Osteocyte (in vitro differentiated cells): ENCODE measurements around the gene HBA2. TPM values are rescaled to one million over a fixed set of nuclear protein-coding genes. Genes with fewer than 3 reads are reported as not detected.
"Not testable (repeated sequence)": the region's sequence is repeated elsewhere in the genome, so short reads cannot be mapped to it uniquely, and the experiment has no call there.

ENCODE experiments used
- DNase-seq: peaks from one replicate; pipeline ENCODE4 v3.0.0; 2021; ENCODE audit warnings: mixed read lengths; ENCODE audit not compliant: unreplicated experiment; ENCODE audit errors: extremely low spot score
- H3K27ac Mint-ChIP-seq: one replicate; pipeline ENCODE4 v1.8.0; 2021; ENCODE audit warnings: mild to moderate bottlenecking, mixed read lengths; ENCODE audit not compliant: unreplicated experiment
- H3K27me3 Mint-ChIP-seq: one replicate; pipeline ENCODE4 v1.8.0; 2021; ENCODE audit warnings: mixed read lengths; ENCODE audit not compliant: unreplicated experiment
- H3K36me3 Mint-ChIP-seq: one replicate; pipeline ENCODE4 v1.8.0; 2021; ENCODE audit warnings: mixed read lengths; ENCODE audit not compliant: unreplicated experiment
- H3K4me1 Mint-ChIP-seq: one replicate; pipeline ENCODE4 v1.8.0; 2021; ENCODE audit warnings: mixed read lengths; ENCODE audit not compliant: unreplicated experiment
- H3K4me3 Mint-ChIP-seq: one replicate; pipeline ENCODE4 v1.8.0; 2021; ENCODE audit warnings: mild to moderate bottlenecking, moderate library complexity, mixed read lengths; ENCODE audit not compliant: unreplicated experiment
- H3K9me3 Mint-ChIP-seq: one replicate; pipeline ENCODE4 v1.8.0; 2021; ENCODE audit warnings: mixed read lengths; ENCODE audit not compliant: unreplicated experiment
- total RNA-seq: library from RNA; stranded (reverse); gene quantifications from 2 replicates; pipeline ENCODE4 v1.2.1, GENCODE V29; 2021
- TF ChIP-seq, protein P1 (sequence below): fragments of 200-600 bp; sonication (generic); IDR thresholded peaks from 2 replicates; pipeline ENCODE4 v1.5.0; 2021; ENCODE audit warnings: antibody characterized with exemption, mild to moderate bottlenecking, moderate library complexity

HBA2 gene
- total RNA-seq, 1 donor from 2014 or later: not detected

DNA sequence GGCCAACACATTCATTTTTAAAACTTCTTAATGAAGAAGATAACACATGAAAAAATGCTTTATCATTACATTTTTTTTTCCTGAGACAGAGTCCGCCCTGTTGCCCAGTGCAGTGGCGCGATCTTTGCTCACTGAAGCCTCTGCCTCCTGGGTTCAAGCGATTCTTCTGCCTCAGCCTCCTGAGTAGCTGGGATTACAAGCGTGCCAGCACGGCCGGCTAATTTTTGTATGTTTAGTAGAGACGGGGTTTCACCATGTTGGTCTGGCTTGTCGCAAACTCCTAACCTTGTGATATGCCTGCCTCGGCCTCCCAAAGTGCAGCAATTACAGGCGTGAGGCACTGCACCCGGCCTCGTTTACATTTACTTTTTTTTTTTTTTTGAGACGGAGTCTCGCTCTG lies 20.8 kb downstream of the HBA2 start:
- Mint-ChIP-seq H3K36me3 (peaks cover 46% of the 10 kb centered on the region), H3K4me1 (peaks cover 5% of the 10 kb centered on the region), H3K27ac (no peak overlapping the region), H3K4me3 (no peak overlapping the region), H3K9me3 (no peaks in the 10 kb centered on the region), H3K27me3 (no peaks in the 10 kb centered on the region)
- TF ChIP-seq, protein P1, sequence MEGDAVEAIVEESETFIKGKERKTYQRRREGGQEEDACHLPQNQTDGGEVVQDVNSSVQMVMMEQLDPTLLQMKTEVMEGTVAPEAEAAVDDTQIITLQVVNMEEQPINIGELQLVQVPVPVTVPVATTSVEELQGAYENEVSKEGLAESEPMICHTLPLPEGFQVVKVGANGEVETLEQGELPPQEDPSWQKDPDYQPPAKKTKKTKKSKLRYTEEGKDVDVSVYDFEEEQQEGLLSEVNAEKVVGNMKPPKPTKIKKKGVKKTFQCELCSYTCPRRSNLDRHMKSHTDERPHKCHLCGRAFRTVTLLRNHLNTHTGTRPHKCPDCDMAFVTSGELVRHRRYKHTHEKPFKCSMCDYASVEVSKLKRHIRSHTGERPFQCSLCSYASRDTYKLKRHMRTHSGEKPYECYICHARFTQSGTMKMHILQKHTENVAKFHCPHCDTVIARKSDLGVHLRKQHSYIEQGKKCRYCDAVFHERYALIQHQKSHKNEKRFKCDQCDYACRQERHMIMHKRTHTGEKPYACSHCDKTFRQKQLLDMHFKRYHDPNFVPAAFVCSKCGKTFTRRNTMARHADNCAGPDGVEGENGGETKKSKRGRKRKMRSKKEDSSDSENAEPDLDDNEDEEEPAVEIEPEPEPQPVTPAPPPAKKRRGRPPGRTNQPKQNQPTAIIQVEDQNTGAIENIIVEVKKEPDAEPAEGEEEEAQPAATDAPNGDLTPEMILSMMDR: no peak
- no peak for DNase-seq

DNA sequence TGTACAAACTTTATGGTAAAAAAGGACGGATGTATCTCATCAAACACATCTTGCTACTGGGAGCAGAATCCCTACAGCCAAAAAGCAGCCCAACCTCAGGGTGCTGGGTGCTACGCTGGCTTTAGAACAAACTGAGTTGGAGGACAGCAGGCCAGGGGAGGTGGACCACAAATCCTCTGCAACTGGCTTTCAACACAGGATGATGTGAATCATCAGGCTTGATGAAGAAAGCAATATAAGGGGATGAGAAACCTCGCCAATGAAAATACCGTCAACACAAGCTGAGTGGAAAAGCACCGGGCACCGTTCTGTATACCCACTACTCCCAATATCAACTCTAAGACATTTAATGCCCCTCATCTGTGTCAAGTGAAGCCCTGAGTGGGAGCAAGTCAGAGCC lies 21.8 kb downstream of the HBA2 start:
- H3K36me3 Mint-ChIP-seq: peaks cover 42% of the 10 kb centered on the region

DNA sequence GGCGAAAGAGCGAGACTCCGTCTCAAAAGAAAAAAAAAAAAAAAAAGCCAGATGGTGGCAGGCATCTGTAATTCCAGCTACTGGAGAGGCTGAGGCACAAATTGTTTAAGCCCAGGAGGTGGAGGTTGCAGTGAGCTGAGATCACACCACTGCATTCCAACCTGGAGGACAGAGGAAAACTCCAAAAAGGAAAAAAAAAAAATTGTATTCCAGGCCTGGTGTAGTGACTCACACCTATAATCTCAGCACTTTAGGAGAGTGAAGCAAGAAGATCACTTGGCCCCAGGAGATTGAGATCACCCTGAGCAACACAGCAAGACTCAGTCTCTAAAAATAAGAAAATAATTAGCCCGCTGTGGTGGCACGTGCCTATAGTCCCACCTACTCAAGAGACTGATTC lies 27.7 kb downstream of the HBA2 start:
- Mint-ChIP-seq H3K4me3 (no peak overlapping the region), H3K9me3 (no peaks in the 10 kb centered on the region), H3K27me3 (no peaks in the 10 kb centered on the region), H3K36me3 (peaks cover 22% of the 10 kb centered on the region), H3K4me1 (no peaks in the 10 kb centered on the region), H3K27ac (no peak overlapping the region)
- TF ChIP-seq, protein P1: no peak
- DNase-seq: no peak

More for the DNA sequence above, 21.8 kb downstream of the HBA2 start:
- no peak overlapping the region for H3K4me3 Mint-ChIP-seq
- TF ChIP-seq, protein P1: no peak
- no peaks in the 10 kb centered on the region for H3K27me3 Mint-ChIP-seq
- no peak for DNase-seq
- peaks cover 5% of the 10 kb centered on the region for H3K4me1 Mint-ChIP-seq
- H3K9me3 Mint-ChIP-seq: no peaks in the 10 kb centered on the region
- H3K27ac Mint-ChIP-seq: no peak overlapping the region

DNA sequence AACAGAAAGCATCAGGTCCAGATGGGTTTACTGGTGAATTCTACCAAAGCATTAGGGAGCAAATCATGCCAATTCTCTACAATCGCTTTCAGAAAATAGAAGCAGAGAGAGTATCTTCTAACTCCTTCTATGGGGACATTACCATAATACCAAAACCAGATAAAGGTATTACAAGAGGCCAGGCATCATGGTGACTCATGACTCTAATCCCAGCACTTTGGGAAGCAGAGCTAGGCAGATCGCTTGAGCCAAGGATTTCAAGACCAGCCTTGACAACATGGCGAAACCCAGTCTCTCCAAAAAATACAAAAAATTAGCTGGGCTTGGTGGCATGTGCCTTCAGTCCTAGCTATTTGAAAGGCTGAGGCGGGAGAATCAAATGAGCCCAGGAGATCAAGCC lies 30.6 kb downstream of the HBA2 start:
- no peak overlapping the region for H3K4me3 Mint-ChIP-seq
- H3K36me3 Mint-ChIP-seq: peaks cover 36% of the 10 kb centered on the region
- TF ChIP-seq, protein P1: no peak
- DNase-seq: no peak
- H3K27ac Mint-ChIP-seq: no peak overlapping the region
- no peaks in the 10 kb centered on the region for H3K4me1 Mint-ChIP-seq
- H3K27me3 Mint-ChIP-seq: no peaks in the 10 kb centered on the region
- no peaks in the 10 kb centered on the region for H3K9me3 Mint-ChIP-seq

DNA sequence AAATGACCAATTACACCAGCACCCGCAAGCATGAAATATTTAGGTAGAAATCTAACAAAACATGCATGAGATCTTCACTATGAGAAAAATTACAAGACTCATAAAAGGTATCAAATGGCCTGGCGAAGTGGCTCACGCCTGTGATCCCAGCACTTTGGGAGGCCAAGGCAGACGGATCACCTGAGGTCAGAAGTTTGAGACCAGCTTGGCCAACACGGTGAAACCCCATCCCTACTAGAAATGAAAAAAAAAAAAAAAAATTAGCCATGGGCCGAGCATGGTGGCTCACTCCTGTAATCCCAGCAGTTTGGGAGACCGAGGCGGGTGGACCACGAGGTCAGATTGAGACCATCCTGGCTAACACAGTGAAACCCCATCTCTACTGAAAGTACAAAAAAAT lies 31.4 kb downstream of the HBA2 start:
- not testable (repeated sequence) for H3K9me3 Mint-ChIP-seq, H3K27ac Mint-ChIP-seq, H3K4me1 Mint-ChIP-seq, DNase-seq, H3K4me3 Mint-ChIP-seq, H3K27me3 Mint-ChIP-seq
- H3K36me3 Mint-ChIP-seq: peaks cover 34% of the 10 kb centered on the region

DNA sequence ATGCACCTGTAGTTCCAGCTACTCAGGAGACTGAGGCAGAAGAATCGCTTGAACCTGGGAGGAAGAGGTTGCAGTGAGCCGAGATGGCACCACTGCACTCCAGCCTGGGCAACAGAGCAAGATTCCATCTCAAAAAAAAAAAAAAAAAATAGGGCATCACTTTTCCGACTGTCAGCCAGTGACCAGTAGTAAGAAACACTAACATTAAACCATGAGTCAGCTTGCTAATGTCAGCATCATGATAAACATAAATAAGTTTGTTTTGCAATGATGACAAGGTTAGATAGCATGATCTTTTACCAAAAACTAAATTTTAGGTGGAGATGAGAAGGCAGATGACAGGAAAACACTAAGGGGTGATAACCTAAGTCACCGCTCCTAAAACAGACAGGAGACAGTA lies 36.7 kb downstream of the HBA2 start:
- H3K36me3 Mint-ChIP-seq: peaks cover 31% of the 10 kb centered on the region

DNA sequence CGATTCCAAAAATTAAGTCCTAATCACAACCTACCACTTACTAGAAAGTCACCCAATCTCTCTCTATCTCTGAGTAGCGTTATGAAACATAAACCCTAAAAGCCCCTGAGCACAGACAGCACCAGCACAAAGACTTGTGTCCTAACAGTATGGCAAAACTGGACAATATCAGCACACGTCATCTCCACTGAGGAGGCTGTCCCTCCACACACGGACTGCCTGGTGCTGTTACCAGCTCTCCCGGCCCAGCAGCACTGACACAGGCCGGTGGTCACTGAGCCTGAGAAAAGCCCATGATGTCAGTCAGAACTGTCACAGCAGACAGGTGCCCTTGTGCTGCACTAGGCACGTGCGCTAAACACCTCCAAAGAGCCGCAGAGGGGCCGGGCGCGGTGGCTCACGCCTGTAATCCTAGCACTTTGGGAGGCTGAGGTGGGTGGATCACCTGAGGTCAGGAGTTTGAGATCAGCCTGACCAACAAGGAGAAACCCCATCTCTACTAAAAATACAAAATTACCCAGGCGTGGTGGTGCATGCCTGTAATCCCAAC lies 39.0 kb downstream of the HBA2 start:
- not testable (repeated sequence) for H3K9me3 Mint-ChIP-seq, DNase-seq, H3K27ac Mint-ChIP-seq, H3K4me1 Mint-ChIP-seq, H3K27me3 Mint-ChIP-seq, H3K4me3 Mint-ChIP-seq
- H3K36me3 Mint-ChIP-seq: peaks cover 27% of the 10 kb centered on the region

More for the DNA sequence above, 36.7 kb downstream of the HBA2 start:
- not testable (repeated sequence) for H3K27ac Mint-ChIP-seq, H3K4me3 Mint-ChIP-seq, DNase-seq, H3K27me3 Mint-ChIP-seq, H3K4me1 Mint-ChIP-seq, H3K9me3 Mint-ChIP-seq
